Measurements from ENCODE around the gene PLXNA1. TPM values are rescaled to one million over a fixed set of nuclear protein-coding genes. Genes with fewer than 3 reads are reported as not detected.

The PLXNA1 gene
- 97.4 and 103 TPM in 2 replicates for total RNA-seq

DNA sequence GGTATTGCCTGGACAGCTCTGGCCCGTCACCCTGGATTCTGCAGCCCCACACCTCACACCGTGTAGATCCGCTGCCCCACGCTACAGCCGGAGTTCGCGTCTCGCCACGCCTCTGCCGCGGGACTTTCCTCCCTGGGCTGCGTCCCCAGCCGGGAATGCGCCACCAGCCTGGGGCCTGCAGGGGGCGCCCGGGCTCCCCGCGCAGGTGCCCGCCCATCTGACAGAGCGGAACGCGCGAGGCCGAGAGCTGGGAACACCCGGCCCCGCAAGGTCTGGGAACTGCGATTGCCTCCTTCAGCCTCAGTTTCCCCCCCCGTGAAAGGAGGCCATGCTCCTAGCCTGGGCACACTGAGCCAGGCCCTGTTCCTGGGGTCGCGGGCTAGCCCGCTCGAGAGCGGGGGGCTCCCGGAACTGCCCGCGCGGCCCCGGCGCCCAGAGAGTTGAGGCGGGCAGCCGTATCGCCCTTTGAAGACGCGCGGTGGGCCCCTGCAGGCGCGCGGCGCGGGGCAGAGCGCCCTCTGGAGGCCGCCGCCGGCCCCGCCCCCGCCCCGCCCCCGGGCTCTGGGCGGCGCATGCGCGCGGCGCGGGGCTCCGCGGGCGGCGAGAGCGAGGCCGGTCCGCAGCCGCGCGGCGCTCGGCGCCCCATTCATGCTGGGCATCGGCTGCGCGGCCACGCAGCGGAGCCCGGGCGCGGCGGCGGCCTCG lies at the start of gene PLXNA1:
Gene PLXNA1, plus strand, starts transcription at position 645 of the 705 bp plus-strand sequence. CDS start 5,479 bp downstream, outside the sequence.

Other genes with a start within 250 kb of the PLXNA1 start
- gene PRR23E, start 210.0 kb downstream of the PLXNA1 start, total RNA-seq: not detected in 2 replicates